CD14-positive monocyte (primary cell): ENCODE results near the gene TMPRSS12. TPM values are rescaled to one million over a fixed set of nuclear protein-coding genes. Genes with fewer than 3 reads are reported as not detected.

Source experiments
- DNase-seq, 3 donors: peaks; one replicate each; pipeline ENCODE4 v3.0.0-alpha.2; 2011 to 2022
- H2AFZ ChIP-seq: 2 replicates; pipeline ENCODE4 v1.6.0; 2012; ENCODE audit warnings: mild to moderate bottlenecking, low read depth, low read length, inconsistent platforms; ENCODE audit not compliant: insufficient read depth, poor library complexity, severe bottlenecking
- H3K27ac ChIP-seq, 2 donors: 1 replicate in 1 of 2; 2 replicates in 1 of 2; pipeline ENCODE4 v1.5.1; 2012 to 2013; ENCODE audit warnings: low read length in 2 of 2, control low read depth in 1 of 2, inconsistent platforms in 1 of 2, low read depth in 1 of 2, mild to moderate bottlenecking in 1 of 2
- H3K27me3 ChIP-seq, 2 donors: one replicate each; pipeline versions ENCODE4 v1.6.0 to v1.6.1; 2011 to 2013; ENCODE audit warnings: low read length in 2 of 2; ENCODE audit not compliant: control insufficient read depth in 2 of 2, insufficient read depth in 2 of 2
- H3K36me3 ChIP-seq, 2 donors: replicated peaks in 1 of 2; 1 replicate in 1 of 2; 2 replicates in 1 of 2; pipeline versions ENCODE4 v1.5.1 to v1.6.1; 2012 to 2013; ENCODE audit warnings: low read length in 2 of 2, control low read depth in 1 of 2, inconsistent platforms in 1 of 2, mild to moderate bottlenecking in 1 of 2; ENCODE audit not compliant: insufficient read depth in 2 of 2, control insufficient read depth in 1 of 2
- H3K4me1 ChIP-seq, 2 donors: 1 replicate in 1 of 2; 2 replicates in 1 of 2; pipeline versions ENCODE4 v1.5.1 to v1.6.1; 2012 to 2013; ENCODE audit warnings: low read length in 2 of 2, control low read depth in 1 of 2, inconsistent platforms in 1 of 2, mild to moderate bottlenecking in 1 of 2, moderate library complexity in 1 of 2; ENCODE audit not compliant: insufficient read depth in 2 of 2, control insufficient read depth in 1 of 2
- H3K4me2 ChIP-seq: replicated peaks from 2 replicates; pipeline ENCODE3; 2012; ENCODE audit warnings: low read length, moderate library complexity, mild to moderate bottlenecking; ENCODE audit not compliant: poor library complexity, severe bottlenecking; ENCODE audit errors: extremely low read depth
- H3K4me3 ChIP-seq, 3 experiments: fragments of 200-600 bp in 1 of 3; sonication (generic) in 1 of 3; replicated peaks in 1 of 3; 1 replicate in 2 of 3; 2 replicates in 1 of 3; pipeline ENCODE4 v1.5.1; 2011 to 2013; ENCODE audit warnings: low read length in 3 of 3, mild to moderate bottlenecking in 3 of 3, control low read depth in 2 of 3, low read depth in 2 of 3, inconsistent platforms in 1 of 3, moderate library complexity in 1 of 3
- H3K79me2 ChIP-seq: 2 replicates; pipeline ENCODE4 v1.6.0; 2012; ENCODE audit warnings: mild to moderate bottlenecking, control low read depth, inconsistent platforms, low read length, moderate library complexity; ENCODE audit not compliant: insufficient read depth
- H3K9ac ChIP-seq: 2 replicates; pipeline ENCODE4 v1.6.0; 2017; ENCODE audit warnings: low read length, mild to moderate bottlenecking; ENCODE audit not compliant: insufficient read depth, poor library complexity, severe bottlenecking
- H3K9me3 ChIP-seq, 2 donors: replicated peaks in 1 of 2; 1 replicate in 1 of 2; 2 replicates in 1 of 2; pipeline versions ENCODE4 v1.5.1 to v1.6.1; 2012 to 2013; ENCODE audit warnings: low read length in 2 of 2, control low read depth in 1 of 2; ENCODE audit not compliant: control insufficient read depth in 1 of 2, insufficient read depth in 1 of 2
- H4K20me1 ChIP-seq: 2 replicates; pipeline ENCODE4 v1.6.0; 2012; ENCODE audit warnings: mild to moderate bottlenecking, low read length, control low read depth, moderate library complexity; ENCODE audit not compliant: insufficient read depth
- H3K27ac Mint-ChIP-seq, 7 donors: one replicate each; pipeline ENCODE4 v1.8.0; 2020; ENCODE audit warnings: mild to moderate bottlenecking in 7 of 7, mixed read lengths in 7 of 7, moderate library complexity in 6 of 7, inconsistent platforms in 2 of 7
- H3K27me3 Mint-ChIP-seq, 3 donors: one replicate each; pipeline ENCODE4 v1.8.0; 2021 to 2022; ENCODE audit warnings: low read depth in 3 of 3, mild to moderate bottlenecking in 3 of 3, mixed read lengths in 3 of 3, moderate library complexity in 3 of 3, inconsistent platforms in 1 of 3
- H3K36me3 Mint-ChIP-seq, 2 donors: one replicate each; pipeline ENCODE4 v1.8.0; 2020; ENCODE audit warnings: mixed read lengths in 2 of 2, inconsistent platforms in 1 of 2, mild to moderate bottlenecking in 1 of 2
- H3K4me1 Mint-ChIP-seq: one replicate; pipeline ENCODE4 v1.8.0; 2020; ENCODE audit warnings: mild to moderate bottlenecking, mixed read lengths
- H3K4me3 Mint-ChIP-seq, 2 donors: one replicate each; pipeline ENCODE4 v1.8.0; 2020; ENCODE audit warnings: mild to moderate bottlenecking in 2 of 2, mixed read lengths in 2 of 2, moderate library complexity in 1 of 2
- H3K9me3 Mint-ChIP-seq, 7 donors: one replicate each; pipeline ENCODE4 v1.8.0; 2020 to 2022; ENCODE audit warnings: mixed read lengths in 7 of 7, mild to moderate bottlenecking in 6 of 7, moderate library complexity in 6 of 7, inconsistent platforms in 2 of 7
- WGBS: methylation state at CpG from one replicate; pipeline ENCODE4 v1.1.5; 2013; ENCODE audit warnings: missing lambda C conversion rate; ENCODE audit not compliant: insufficient coverage; 5-methylcytosine and 5-hydroxymethylcytosine counted together
- intact Hi-C, 2 donors: fragments of 100-400 bp; cut with micrococcal nuclease; formaldehyde crosslinking; loops; one replicate each; pipeline versions ENCODE4 v1.15.0 to v1.15.1; 2023
- polyA plus RNA-seq, 3 donors: library from polyadenylated mRNA; depleted of rRNA in 1 of 3; unstranded in 2 of 3; stranded (reverse) in 1 of 3; fragments of 300-500 nt in 2 of 3; fragments of >200 nt in 1 of 3; fragmentation: Illumina TruSeq in 2 of 3; gene quantifications; 1 replicate in 2 of 3; 2 replicates in 1 of 3; pipeline ENCODE4 v1.2.3, GENCODE V29; 2012 to 2021
- TF ChIP-seq, protein P1 (sequence below): fragments of 200-600 bp; IDR thresholded peaks from one replicate; pipeline ENCODE4 v1.8.0; 2022; ENCODE audit warnings: antibody characterized with exemption, mild to moderate bottlenecking

TMPRSS12 gene
- polyA plus RNA-seq, 3 donors: not detected

DNA sequence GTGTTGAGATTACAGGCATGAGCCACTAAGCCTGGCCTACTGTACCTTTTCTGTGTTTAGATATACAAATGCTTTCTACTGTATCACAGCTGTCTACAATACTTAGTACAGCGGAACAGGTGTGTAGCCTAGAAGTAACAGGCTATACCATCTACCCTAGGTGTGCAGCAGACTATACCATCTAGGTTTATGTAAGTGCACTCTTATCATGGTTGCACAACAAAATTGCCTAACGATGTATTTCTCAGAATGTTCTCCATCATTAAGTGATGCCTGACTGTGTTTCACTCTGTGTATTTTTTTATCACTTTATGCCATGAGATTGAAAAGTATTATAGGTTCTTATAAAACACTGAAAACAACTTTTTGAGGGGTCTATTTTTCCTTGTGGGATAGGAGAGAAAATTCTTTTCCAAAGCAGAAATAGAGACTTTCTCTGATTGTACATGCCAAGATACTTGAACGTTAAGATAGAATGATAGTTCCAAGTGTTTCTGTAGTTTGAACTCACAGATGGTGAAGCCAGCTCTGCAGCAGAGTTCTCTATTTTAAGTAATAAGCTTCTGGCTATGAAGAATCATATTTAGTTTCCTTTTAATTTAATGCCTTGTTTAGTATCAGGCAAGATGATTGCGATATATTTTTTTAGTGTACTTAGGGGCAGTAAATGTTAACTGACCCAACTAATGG lies 17.0 kb downstream of the TMPRSS12 start:
- DNase-seq: no peak
- TF ChIP-seq, protein P1, sequence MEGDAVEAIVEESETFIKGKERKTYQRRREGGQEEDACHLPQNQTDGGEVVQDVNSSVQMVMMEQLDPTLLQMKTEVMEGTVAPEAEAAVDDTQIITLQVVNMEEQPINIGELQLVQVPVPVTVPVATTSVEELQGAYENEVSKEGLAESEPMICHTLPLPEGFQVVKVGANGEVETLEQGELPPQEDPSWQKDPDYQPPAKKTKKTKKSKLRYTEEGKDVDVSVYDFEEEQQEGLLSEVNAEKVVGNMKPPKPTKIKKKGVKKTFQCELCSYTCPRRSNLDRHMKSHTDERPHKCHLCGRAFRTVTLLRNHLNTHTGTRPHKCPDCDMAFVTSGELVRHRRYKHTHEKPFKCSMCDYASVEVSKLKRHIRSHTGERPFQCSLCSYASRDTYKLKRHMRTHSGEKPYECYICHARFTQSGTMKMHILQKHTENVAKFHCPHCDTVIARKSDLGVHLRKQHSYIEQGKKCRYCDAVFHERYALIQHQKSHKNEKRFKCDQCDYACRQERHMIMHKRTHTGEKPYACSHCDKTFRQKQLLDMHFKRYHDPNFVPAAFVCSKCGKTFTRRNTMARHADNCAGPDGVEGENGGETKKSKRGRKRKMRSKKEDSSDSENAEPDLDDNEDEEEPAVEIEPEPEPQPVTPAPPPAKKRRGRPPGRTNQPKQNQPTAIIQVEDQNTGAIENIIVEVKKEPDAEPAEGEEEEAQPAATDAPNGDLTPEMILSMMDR: no peak
- H3K36me3 ChIP-seq: no peaks in the 10 kb centered on the region
- Mint-ChIP-seq H3K36me3 (no peaks in the 10 kb centered on the region), H3K4me1 (peaks cover 3% of the 10 kb centered on the region), H3K27me3 (no peaks in the 10 kb centered on the region), H3K27ac (no peak overlapping the region), H3K4me3 (no peak overlapping the region), H3K9me3 (peaks cover 2 to 12% (median 6%) of the 10 kb centered on the region in 7 donors)
- H3K27ac ChIP-seq: no peak overlapping the region
- no peak overlapping the region for H3K9ac ChIP-seq
- no peaks in the 10 kb centered on the region for H3K27me3 ChIP-seq
- no peaks in the 10 kb centered on the region for H3K79me2 ChIP-seq
- H2AFZ ChIP-seq: no peak overlapping the region
- H4K20me1 ChIP-seq: no peaks in the 10 kb centered on the region
- 100% methylated on average over 1 of the region's 4 CpGs for WGBS
- no peak overlapping the region for H3K4me3 ChIP-seq
- H3K9me3 ChIP-seq: peaks cover 0 to 2% of the 10 kb centered on the region in 2 donors
- H3K4me1 ChIP-seq: no peaks in the 10 kb centered on the region
- intact Hi-C loops: no loop called here
- H3K4me2 ChIP-seq: no peak overlapping the region

DNA sequence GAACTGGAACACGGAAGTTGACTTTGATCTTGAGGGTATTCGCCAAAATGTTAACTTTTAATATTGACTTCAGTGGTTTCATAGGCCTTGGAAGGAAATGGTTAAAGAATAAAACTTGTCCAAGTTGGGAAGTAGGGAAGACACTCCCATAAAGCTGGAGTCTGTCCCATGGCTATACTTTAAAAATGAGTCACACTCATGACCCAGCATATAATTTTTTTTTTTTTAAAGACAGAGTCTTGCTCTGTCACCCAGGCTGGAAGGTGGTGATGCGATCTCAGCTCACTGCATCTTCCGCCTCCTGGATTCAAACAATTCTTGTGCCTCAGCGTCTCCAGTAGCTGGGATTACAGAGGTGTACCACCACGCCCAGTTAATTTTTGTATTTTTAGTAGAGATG lies 19.6 kb downstream of the TMPRSS12 start:
- peak overlapping the region in 1 of 7 donors; percentile 69 for H3K27ac Mint-ChIP-seq
- no peak overlapping the region for H2AFZ ChIP-seq
- 82% methylated on average over 3 of the region's 6 CpGs for WGBS

More for the DNA sequence above, 19.6 kb downstream of the TMPRSS12 start:
- Histone ChIP-seq H3K4me2 (no peak overlapping the region), H3K9ac (no peak overlapping the region), H3K36me3 (no peaks in the 10 kb centered on the region), H3K9me3 (peaks cover 10 to 18% of the 10 kb centered on the region in 2 donors), H3K27ac (no peak overlapping the region), H3K4me1 (no peaks in the 10 kb centered on the region), H4K20me1 (no peaks in the 10 kb centered on the region), H3K27me3 (no peaks in the 10 kb centered on the region), H3K4me3 (no peak overlapping the region), H3K79me2 (no peaks in the 10 kb centered on the region)
- no peak for DNase-seq
- TF ChIP-seq, protein P1: no peak
- Mint-ChIP-seq H3K36me3 (no peaks in the 10 kb centered on the region), H3K9me3 (peaks cover 14 to 25% (median 18%) of the 10 kb centered on the region in 7 donors), H3K27me3 (peaks cover 0 to 6% (median 2%) of the 10 kb centered on the region in 3 donors), H3K4me1 (peaks cover 2% of the 10 kb centered on the region), H3K4me3 (no peak overlapping the region)
- intact Hi-C loops: no loop called here
